WERI-Rb-1 (cell line): Measurements from ENCODE around the gene MAK.

Experiments used
- DNase-seq: peaks from one replicate; pipeline ENCODE4 v3.0.0-alpha.2; 2020
- H3K27ac ChIP-seq: fragments of 250-450 bp; sonication (Bioruptor Pico); 2 replicates; pipeline ENCODE4 v1.5.1; 2020; ENCODE audit warnings: mild to moderate bottlenecking, moderate library complexity
- H3K27me3 ChIP-seq: fragments of 250-450 bp; sonication (Bioruptor Pico); 2 replicates; pipeline ENCODE4 v1.5.1; 2021; ENCODE audit warnings: mild to moderate bottlenecking, low read depth, moderate library complexity; ENCODE audit not compliant: insufficient read depth, severe bottlenecking
- H3K36me3 ChIP-seq: fragments of 250-450 bp; sonication (Bioruptor Pico); 2 replicates; pipeline ENCODE4 v1.5.1; 2020; ENCODE audit warnings: mild to moderate bottlenecking, moderate library complexity
- H3K4me3 ChIP-seq: 2 replicates; pipeline ENCODE4 v1.5.1; 2011; ENCODE audit warnings: low read depth, mild to moderate bottlenecking, control low read depth, low read length
- H3K9me3 ChIP-seq: fragments of 250-450 bp; sonication (Bioruptor Pico); 2 replicates; pipeline ENCODE4 v1.5.1; 2021; ENCODE audit warnings: mild to moderate bottlenecking, moderate library complexity; ENCODE audit not compliant: severe bottlenecking
- CTCF ChIP-seq: IDR thresholded peaks from 2 replicates; pipeline ENCODE4 v1.5.1; 2011; ENCODE audit warnings: low read depth, mild to moderate bottlenecking, control low read depth, inconsistent platforms, low read length

The MAK gene

DNA sequence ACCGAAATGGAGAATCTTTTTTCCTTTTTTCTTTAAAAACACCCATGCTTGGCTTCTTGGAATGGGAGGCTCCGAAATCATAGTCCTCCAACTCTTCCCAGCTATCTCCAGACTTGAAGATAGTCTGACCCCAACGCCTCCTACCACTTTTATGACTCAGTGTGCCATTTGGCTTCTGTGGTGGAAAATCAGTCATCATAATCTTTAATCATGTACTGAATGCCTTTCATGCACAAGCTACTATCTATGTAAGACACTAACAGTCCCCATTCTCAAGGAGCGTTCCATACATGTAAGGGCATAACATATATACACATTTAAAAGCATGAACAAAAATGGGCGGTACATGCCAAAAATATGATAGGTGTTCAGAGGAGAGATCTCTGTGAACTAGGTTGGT, 46.7 kb downstream of the MAK start:
- Histone ChIP-seq H3K9me3 (no peaks in the 10 kb centered on the region), H3K27ac (no peak overlapping the region)
- no peak for TF ChIP-seq CTCF

DNA sequence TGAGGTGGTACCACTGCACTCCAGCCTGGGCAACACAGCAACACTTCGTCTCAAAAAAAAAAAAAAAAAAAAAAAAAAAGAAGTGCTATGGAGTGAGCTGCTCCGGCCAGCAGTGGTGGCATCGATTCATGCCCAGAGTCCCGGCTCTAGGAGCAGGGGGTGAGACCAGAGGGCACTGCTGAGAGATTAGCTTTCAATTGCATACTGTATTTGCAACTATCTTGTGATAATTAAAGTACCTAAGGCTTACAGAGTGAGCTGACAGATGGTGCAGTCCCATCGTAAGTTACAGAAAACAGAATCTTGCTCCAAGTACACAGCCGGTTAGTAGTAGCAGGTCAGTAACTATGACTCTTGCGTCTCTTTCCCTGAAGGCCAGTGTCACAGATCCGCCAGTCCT, 59.3 kb downstream of the MAK start:
- Histone ChIP-seq H3K4me3 (no peak overlapping the region), H3K9me3 (no peaks in the 10 kb centered on the region), H3K36me3 (peaks cover 98% of the 10 kb centered on the region), H3K27me3 (no peaks in the 10 kb centered on the region), H3K27ac (peak overlapping the region; percentile 58)
- DNase-seq, result peak; percentile 62
- TF ChIP-seq CTCF, result no peak

More for the DNA sequence above, 46.7 kb downstream of the MAK start:
- no peak overlapping the region for H3K4me3 ChIP-seq
- H3K36me3 ChIP-seq, result peaks cover 95% of the 10 kb centered on the region
- no peak for DNase-seq
- H3K27me3 ChIP-seq, result no peaks in the 10 kb centered on the region

GRCh38 chr6:10778230-10778629, 60.1 kb downstream of the MAK start:
- DNase-seq, result no peak
- Histone ChIP-seq H3K27me3 (no peaks in the 10 kb centered on the region), H3K4me3 (no peak overlapping the region), H3K9me3 (no peaks in the 10 kb centered on the region), H3K27ac (peak overlapping the region; percentile 49), H3K36me3 (peaks cover 98% of the 10 kb centered on the region)
- no peak for TF ChIP-seq CTCF

DNA sequence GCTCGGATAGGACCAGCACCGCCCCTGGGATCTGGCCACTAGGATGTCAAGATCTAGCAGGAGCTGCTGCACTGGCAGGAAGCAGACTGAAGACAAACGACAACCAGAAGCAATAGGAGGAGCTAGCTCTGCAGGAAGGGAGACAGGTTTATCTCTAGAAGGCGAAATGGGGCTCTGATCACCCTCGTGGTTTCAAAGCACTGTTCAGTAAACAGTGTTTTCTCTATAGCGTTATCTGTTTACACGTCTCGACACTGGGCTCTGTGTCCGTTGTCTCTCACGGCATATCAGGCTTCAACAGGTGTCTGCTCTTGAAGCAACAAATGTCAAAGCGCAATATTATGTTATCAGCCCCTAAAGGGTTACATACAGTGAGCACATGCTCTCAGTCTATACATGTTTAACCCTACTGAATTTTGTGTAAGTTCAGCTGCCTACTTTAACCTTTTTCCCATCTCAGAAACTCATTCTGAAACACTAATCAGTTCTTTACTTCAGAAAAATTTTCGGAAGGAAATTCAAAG, 66.9 kb downstream of the MAK start:
- Histone ChIP-seq H3K9me3 (no peaks in the 10 kb centered on the region), H3K4me3 (no peak overlapping the region), H3K36me3 (peaks cover 96% of the 10 kb centered on the region), H3K27me3 (no peaks in the 10 kb centered on the region), H3K27ac (peak overlapping the region; percentile 3; the same call in 1 of the 2 replicates)
- TF ChIP-seq CTCF, result no peak
- DNase-seq, result peak; percentile 29

GRCh38 chr6:10769419-10769818, 68.9 kb downstream of the MAK start:
- no peak for DNase-seq
- peaks cover 94% of the 10 kb centered on the region for H3K36me3 ChIP-seq
- H3K27ac ChIP-seq, result peak overlapping the region; percentile 5; the same call in 1 of the 2 replicates
- H3K4me3 ChIP-seq, result no peak overlapping the region
- no peaks in the 10 kb centered on the region for H3K9me3 ChIP-seq
- no peaks in the 10 kb centered on the region for H3K27me3 ChIP-seq
- no peak for TF ChIP-seq CTCF

GRCh38 chr6:10763006-10763405, 75.3 kb downstream of the MAK start:
- Histone ChIP-seq H3K9me3 (no peaks in the 10 kb centered on the region), H3K27ac (no peak overlapping the region), H3K4me3 (no peak overlapping the region), H3K36me3 (peaks cover 78% of the 10 kb centered on the region), H3K27me3 (no peaks in the 10 kb centered on the region)
- no peak for TF ChIP-seq CTCF
- no peak for DNase-seq
